DMS 273 (cell line): ENCODE results near the gene OLIG2.

Source experiments
- DNase-seq: peaks from one replicate; lab custom pipeline; 2025; ENCODE audit not compliant: unreplicated experiment; lab: John Stamatoyannopoulos, UW

OLIG2 gene

GRCh38 chr21:33032434-33033047 is 6.8 kb downstream of the OLIG2 start:
- no peak for DNase-seq

- DNase-seq = no peak
These were observed 7.6 kb downstream of the OLIG2 start for GRCh38 chr21:33033094-33033951.

- no peak for DNase-seq
These were observed 8.3 kb downstream of the OLIG2 start for GRCh38 chr21:33033961-33034413.

- peak; percentile 37 for DNase-seq
These were observed 9.4 kb downstream of the OLIG2 start for GRCh38 chr21:33035147-33035546.

GRCh38 chr21:33036430-33037162 is 10.9 kb downstream of the OLIG2 start:
- DNase-seq = peak; percentile 68

- DNase-seq = no peak
These were observed 11.8 kb downstream of the OLIG2 start for GRCh38 chr21:33037501-33037900.

- peak; percentile 94 for DNase-seq
These were observed 13.8 kb downstream of the OLIG2 start for GRCh38 chr21:33039536-33039935.

GRCh38 chr21:33040215-33040614 is 14.5 kb downstream of the OLIG2 start:
- DNase-seq = no peak

GRCh38 chr21:33041981-33042380 is 16.2 kb downstream of the OLIG2 start:
- DNase-seq = no peak

- DNase-seq = peak; percentile 70
These were observed 17.1 kb downstream of the OLIG2 start for GRCh38 chr21:33042812-33043211.

GRCh38 chr21:33046455-33046854 is 20.7 kb downstream of the OLIG2 start:
- DNase-seq = peak; percentile 55

- peak; percentile 63 for DNase-seq
These were observed 21.5 kb downstream of the OLIG2 start for GRCh38 chr21:33047231-33047630.

GRCh38 chr21:33051925-33052324 is 26.2 kb downstream of the OLIG2 start:
- no peak for DNase-seq

- no peak for DNase-seq
These were observed 28.2 kb downstream of the OLIG2 start for GRCh38 chr21:33053951-33054350.

GRCh38 chr21:33055991-33056390 is 30.3 kb downstream of the OLIG2 start:
- no peak for DNase-seq

GRCh38 chr21:33057385-33057940 is 31.7 kb downstream of the OLIG2 start:
- DNase-seq = no peak

- DNase-seq = peak; percentile 78
These were observed 32.8 kb downstream of the OLIG2 start for GRCh38 chr21:33058527-33058926.

- peak; percentile 57 for DNase-seq
These were observed 33.2 kb downstream of the OLIG2 start for GRCh38 chr21:33058957-33059356.

- peak; percentile 18 for DNase-seq
These were observed 33.7 kb downstream of the OLIG2 start for GRCh38 chr21:33059380-33059841.

GRCh38 chr21:33061233-33061632 is 35.5 kb downstream of the OLIG2 start:
- no peak for DNase-seq

GRCh38 chr21:33063375-33063883 is 37.7 kb downstream of the OLIG2 start:
- no peak for DNase-seq
